Motor neuron (in vitro differentiated cells): ENCODE measurements around the gene ART3. TPM values are rescaled to one million over a fixed set of nuclear protein-coding genes. Genes with fewer than 3 reads are reported as not detected.

Experiments
- total RNA-seq, 8 experiments: library from RNA; unstranded; fragments of 300-600 nt; gene quantifications; 2 replicates each; pipeline versions ENCODE4 v1.2.3 to v1.2.4, GENCODE V29; 2022

Gene ART3
- total RNA-seq, 8 experiments from 2014 or later, result 0.32 to 65.1 (median 0.78) TPM

Other genes starting within 250 kb of the ART3 start
- under 1 TPM in 5 of 8 experiments, not detected in 3; 0.15 to 0.80 (median 0.29) TPM for gene PPEF2, start 172.3 kb upstream of the ART3 start, total RNA-seq
- 10 to 100 TPM in 2 of 8 experiments, 1 to 10 TPM in 6; 2.7 to 54.6 (median 9.0) TPM for gene NAAA, start 133.7 kb upstream of the ART3 start, total RNA-seq
- 10 to 100 TPM; 20.5 to 50.3 (median 37.7) TPM for gene SDAD1, start 83.8 kb upstream of the ART3 start, total RNA-seq
- gene CXCL9, start 67.2 kb upstream of the ART3 start, total RNA-seq, result under 1 TPM in 4 of 8 experiments, not detected in 4; 0.05 to 0.52 (median 0.15) TPM
- gene CXCL10, start 51.2 kb upstream of the ART3 start, total RNA-seq, result 1 to 10 TPM in 1 of 8 experiments, under 1 TPM in 2, not detected in 5; 0.46 to 3.4 (median 0.87) TPM
- gene CXCL11, start 38.6 kb upstream of the ART3 start, total RNA-seq, result 1 to 10 TPM in 1 of 8 experiments, under 1 TPM in 1, not detected in 6; 0.20 to 3.6 TPM
- 10 to 100 TPM; 21.3 to 54.3 (median 45.5) TPM for gene NUP54, start 73.7 kb downstream of the ART3 start, total RNA-seq
- 100 to 1,000 TPM in 6 of 8 experiments, 10 to 100 TPM in 2; 79.7 to 230 (median 112) TPM for gene SCARB2, start 139.1 kb downstream of the ART3 start, total RNA-seq
- 10 to 100 TPM in 1 of 8 experiments, 1 to 10 TPM in 7; 1.8 to 14.8 (median 2.7) TPM for gene FAM47E, start 177.0 kb downstream of the ART3 start, total RNA-seq
- 10 to 100 TPM in 1 of 8 experiments, 1 to 10 TPM in 7; 1.4 to 14.1 (median 3.6) TPM for gene STBD1, start 232.0 kb downstream of the ART3 start, total RNA-seq